ENCODE results near the gene GIMAP4.
A peak's percentile ranks its signal among the peaks of the same experiment; 100 is the strongest.
"Not testable (repeated sequence)": the region's sequence is repeated elsewhere in the genome, so short reads cannot be mapped to it uniquely, and the experiment has no call there.

GIMAP4 gene

DNA sequence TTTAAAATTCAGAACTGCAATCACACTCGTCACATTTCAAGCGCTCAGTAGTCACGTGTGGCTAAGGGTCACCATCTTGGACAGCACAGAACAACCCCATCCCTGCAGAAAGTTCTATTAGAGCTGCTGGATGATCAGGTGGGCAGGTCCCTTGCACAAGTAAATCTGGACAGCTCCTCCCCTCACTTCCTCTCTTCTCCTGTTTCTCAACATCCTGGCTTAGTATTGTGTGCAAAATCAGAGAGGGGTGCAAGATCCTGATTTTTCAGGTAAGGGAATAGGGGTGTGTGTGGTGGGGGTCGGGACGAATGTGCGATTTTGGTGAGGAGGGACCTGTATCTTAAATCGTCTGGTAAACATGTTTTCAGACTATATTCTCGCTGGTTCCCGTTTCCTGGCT lies at the start of gene GIMAP4:
Gene GIMAP4, plus strand, starts transcription at position 222 of the 400 bp plus-strand sequence. CDS start 2,512 bp downstream, outside the sequence.
- H3K9me3 Mint-ChIP-seq: no peaks in the 10 kb centered on the region
- H3K27me3 Mint-ChIP-seq: no peaks in the 10 kb centered on the region
- H3K27ac Mint-ChIP-seq: peak within 1 kb of the TSS; percentile 97
- H3K4me1 Mint-ChIP-seq (ENCODE audit: low read depth): peaks cover 84% of the 10 kb centered on the region
- peaks cover 33% of the 10 kb centered on the region for H3K36me3 Mint-ChIP-seq (ENCODE audit: low read depth)
- peak within 1 kb of the TSS; percentile 93 for H3K4me3 Mint-ChIP-seq

DNA sequence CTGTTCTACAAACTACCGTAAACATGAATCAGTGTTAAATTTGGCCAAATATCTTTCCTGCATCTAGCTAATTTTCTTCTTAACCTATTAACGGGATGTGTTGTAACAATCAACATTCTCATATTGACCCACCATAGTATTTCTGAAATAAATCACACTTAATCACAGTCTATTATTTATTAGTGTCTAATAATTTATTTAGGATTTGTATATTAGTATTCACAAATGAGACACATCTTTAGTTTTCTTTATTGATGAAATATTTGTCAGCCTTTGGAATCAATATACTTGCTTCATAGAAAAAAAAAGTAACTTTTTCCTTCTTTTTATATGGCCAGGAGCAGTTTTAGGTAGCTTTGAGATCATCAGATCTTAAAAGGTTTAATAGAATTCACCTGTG lies 47.9 kb upstream of the GIMAP4 start:
- H3K27ac Mint-ChIP-seq: peak overlapping the region; percentile 99
- no peaks in the 10 kb centered on the region for H3K27me3 Mint-ChIP-seq
- H3K4me1 Mint-ChIP-seq (ENCODE audit: low read depth): peaks cover 52% of the 10 kb centered on the region
- H3K36me3 Mint-ChIP-seq (ENCODE audit: low read depth): peaks cover 21% of the 10 kb centered on the region
- H3K4me3 Mint-ChIP-seq: peak overlapping the region; percentile 97
- no peaks in the 10 kb centered on the region for H3K9me3 Mint-ChIP-seq

DNA sequence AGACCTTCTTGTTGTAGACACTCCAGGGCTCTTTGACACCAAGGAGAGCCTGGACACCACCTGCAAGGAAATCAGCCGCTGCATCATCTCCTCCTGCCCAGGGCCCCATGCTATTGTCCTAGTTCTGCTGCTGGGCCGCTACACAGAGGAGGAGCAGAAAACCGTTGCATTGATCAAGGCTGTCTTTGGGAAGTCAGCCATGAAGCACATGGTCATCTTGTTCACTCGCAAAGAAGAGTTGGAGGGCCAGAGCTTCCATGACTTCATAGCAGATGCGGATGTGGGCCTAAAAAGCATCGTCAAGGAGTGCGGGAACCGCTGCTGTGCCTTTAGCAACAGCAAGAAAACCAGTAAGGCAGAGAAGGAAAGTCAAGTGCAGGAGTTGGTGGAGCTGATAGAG lies 47.0 kb upstream of the GIMAP4 start:
- H3K36me3 Mint-ChIP-seq (ENCODE audit: low read depth): peaks cover 21% of the 10 kb centered on the region
- H3K4me1 Mint-ChIP-seq (ENCODE audit: low read depth): peaks cover 54% of the 10 kb centered on the region
- H3K9me3 Mint-ChIP-seq: peaks cover 2% of the 10 kb centered on the region
- H3K27me3 Mint-ChIP-seq: no peaks in the 10 kb centered on the region
- H3K4me3 Mint-ChIP-seq: peak overlapping the region; percentile 97
- peak overlapping the region; percentile 99 for H3K27ac Mint-ChIP-seq

DNA sequence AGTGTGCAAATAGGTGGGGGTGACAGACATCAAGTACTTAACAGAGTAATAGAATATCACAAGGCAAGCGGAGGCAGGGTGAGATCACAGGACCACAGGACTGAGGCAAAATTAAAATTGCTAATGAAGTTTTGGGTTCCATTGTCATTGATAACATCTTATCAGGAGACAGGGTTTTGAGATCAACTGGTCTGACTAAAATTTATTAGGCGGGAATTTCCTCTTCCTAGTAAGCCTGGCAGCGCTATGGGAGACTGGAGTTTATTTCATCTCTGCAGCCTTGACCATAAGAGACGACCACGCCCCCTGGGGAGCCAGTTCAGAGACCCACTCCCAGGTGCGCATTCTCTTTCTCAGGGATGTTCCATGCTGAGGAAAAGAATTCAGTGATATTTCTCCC lies 44.3 kb upstream of the GIMAP4 start:
- Mint-ChIP-seq H3K27ac (peak overlapping the region; percentile 84), H3K36me3 (ENCODE audit: low read depth) (peaks cover 21% of the 10 kb centered on the region), H3K4me1 (ENCODE audit: low read depth) (peaks cover 71% of the 10 kb centered on the region)
- H3K9me3 Mint-ChIP-seq, H3K27me3 Mint-ChIP-seq, H3K4me3 Mint-ChIP-seq: not testable (repeated sequence)

DNA sequence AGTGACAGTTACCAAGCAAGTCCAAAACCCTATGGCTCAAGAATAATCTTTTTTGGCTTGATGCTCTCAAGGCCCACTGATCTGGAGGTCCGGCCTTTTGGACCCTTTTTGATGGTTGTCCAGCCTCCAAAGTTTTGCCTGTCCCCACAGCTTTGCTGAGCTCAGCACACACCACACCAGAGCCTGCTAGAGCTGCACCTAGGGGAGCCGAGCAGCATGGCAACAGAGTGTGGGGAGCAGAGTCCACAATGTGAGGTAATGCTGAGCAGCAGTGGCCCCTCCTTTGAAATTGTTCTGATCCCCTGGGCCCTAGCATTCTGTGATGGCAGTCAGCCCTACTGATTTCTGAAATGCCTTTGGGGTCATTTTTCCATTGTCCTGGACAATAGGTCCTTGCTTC lies 43.2 kb upstream of the GIMAP4 start:
- Mint-ChIP-seq H3K9me3 (peaks cover 14% of the 10 kb centered on the region), H3K4me1 (ENCODE audit: low read depth) (peaks cover 76% of the 10 kb centered on the region), H3K36me3 (ENCODE audit: low read depth) (peaks cover 32% of the 10 kb centered on the region), H3K27ac (peak overlapping the region; percentile 84), H3K27me3 (no peaks in the 10 kb centered on the region), H3K4me3 (peak overlapping the region; percentile 17)

DNA sequence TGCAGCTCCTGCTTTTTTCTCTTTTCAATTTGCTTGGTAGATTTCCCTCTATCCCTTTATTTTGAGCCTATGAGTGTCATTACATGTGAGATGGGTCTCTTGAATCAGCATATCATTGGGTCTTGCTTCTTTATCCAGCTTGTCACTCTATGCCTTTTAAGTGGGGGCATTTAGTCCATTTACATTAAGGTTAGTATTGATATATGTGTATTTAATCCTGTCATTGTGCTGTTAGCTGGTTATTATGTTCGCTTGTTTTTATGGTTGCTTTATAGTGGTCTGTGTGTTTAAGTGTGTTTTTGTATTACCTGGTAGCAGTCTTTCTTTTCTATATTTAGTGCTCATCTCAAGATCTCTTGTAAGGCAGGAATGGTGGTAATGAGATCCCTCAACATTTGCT lies 35.5 kb upstream of the GIMAP4 start:
- H3K27ac Mint-ChIP-seq: no peak overlapping the region
- peaks cover 23% of the 10 kb centered on the region for H3K4me1 Mint-ChIP-seq (ENCODE audit: low read depth)
- H3K9me3 Mint-ChIP-seq: peaks cover 57% of the 10 kb centered on the region
- H3K36me3 Mint-ChIP-seq (ENCODE audit: low read depth): peaks cover 38% of the 10 kb centered on the region
- no peak overlapping the region for H3K4me3 Mint-ChIP-seq
- H3K27me3 Mint-ChIP-seq: no peaks in the 10 kb centered on the region

DNA sequence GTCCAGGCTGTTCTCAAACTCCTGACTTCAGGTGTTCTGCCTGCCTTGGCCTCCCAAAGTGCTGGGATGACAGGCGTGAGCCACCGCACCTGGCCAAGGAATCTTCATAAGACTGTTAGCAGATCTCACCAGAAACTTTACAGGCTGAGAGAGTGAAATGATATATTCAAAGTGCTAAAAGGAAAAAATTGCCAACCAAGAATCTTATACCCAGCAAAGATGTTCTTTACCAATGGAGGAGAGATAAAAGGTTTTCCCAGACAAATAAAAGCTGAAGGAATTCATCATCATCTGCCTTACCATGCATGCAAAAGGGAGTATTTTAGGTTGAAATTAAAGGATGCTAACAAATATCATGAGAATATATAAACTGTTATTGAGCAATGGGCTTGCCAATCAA lies 28.9 kb upstream of the GIMAP4 start:
- Mint-ChIP-seq H3K27me3 (no peaks in the 10 kb centered on the region), H3K9me3 (peaks cover 51% of the 10 kb centered on the region), H3K27ac (no peak overlapping the region), H3K4me3 (no peak overlapping the region), H3K36me3 (ENCODE audit: low read depth) (peaks cover 33% of the 10 kb centered on the region), H3K4me1 (ENCODE audit: low read depth) (no peaks in the 10 kb centered on the region)

DNA sequence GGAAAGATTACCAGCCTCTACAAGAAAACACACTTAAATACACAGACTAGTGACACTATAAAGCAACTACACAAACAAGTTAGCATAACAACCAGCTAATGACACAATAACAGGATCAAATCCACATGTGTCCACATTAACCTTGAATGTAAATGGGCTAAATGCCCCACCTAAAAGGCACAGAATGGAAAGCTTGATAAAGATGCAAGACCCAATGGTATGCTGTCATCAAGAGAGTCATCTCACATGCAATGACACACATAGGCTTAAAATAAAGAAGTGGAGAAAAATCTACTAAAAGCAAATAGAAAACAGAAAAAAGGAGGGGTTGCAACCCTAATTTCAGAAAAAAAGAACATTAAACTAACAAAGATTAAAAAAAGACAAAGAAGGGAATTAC lies 14.0 kb upstream of the GIMAP4 start:
- peaks cover 10% of the 10 kb centered on the region for H3K36me3 Mint-ChIP-seq (ENCODE audit: low read depth)
- H3K4me1 Mint-ChIP-seq (ENCODE audit: low read depth): peaks cover 54% of the 10 kb centered on the region
- H3K27ac Mint-ChIP-seq: peak overlapping the region; percentile 72
- H3K9me3 Mint-ChIP-seq: peaks cover 21% of the 10 kb centered on the region
- H3K27me3 Mint-ChIP-seq: no peaks in the 10 kb centered on the region
- no peak overlapping the region for H3K4me3 Mint-ChIP-seq

DNA sequence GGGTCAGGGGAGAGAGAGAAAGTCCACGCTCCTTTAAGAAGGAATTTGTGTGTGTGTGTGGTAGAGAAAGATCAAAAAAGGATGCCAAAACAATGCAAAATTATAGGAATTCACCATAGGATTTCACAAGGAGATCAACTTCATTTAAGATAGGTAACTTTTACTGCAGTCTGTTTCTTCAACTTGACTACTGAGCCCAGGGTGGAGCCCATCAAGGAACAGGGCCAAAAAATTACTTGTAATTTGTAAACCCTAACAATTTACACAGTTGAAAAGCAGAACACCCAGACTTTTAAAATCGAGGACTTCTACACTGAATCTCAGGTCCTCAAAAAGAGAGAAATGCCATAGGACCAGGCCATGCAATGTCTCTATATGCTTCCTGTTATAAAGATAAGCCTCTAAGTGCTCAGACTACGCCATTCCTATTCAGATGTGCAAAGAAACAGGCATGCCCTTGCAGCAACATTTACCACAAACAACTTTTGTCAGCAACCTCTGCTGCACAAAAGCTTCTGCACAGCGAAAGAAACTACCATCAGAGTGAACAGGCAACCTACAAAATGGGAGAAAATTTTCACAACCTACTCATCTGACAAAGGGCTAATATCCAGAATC lies 10.6 kb upstream of the GIMAP4 start:
- peaks cover 60% of the 10 kb centered on the region for H3K4me1 Mint-ChIP-seq (ENCODE audit: low read depth)
- H3K9me3 Mint-ChIP-seq: peaks cover 37% of the 10 kb centered on the region
- H3K36me3 Mint-ChIP-seq (ENCODE audit: low read depth): peaks cover 25% of the 10 kb centered on the region
- H3K27me3 Mint-ChIP-seq: no peaks in the 10 kb centered on the region
- peak overlapping the region; percentile 66 for H3K4me3 Mint-ChIP-seq
- H3K27ac Mint-ChIP-seq: peak overlapping the region; percentile 91

DNA sequence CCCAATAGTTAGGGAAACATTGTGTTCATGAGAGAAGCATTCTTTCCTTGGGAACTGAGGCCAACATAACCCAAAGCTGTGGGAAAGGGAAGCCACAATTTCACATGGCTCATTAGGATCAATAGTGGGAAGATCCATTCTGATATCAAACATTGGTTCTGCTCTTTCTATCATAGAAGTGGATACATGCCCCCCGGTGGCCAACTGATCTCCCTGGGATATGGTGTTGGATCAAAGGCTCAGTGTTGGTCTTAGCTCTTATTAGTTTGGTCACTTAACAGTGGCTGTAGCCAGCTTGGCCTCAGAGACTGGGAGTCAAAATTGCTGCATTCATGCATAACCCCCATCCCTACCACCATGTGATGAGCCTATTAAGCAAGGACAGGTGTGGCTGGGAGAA lies 6.7 kb upstream of the GIMAP4 start:
- Mint-ChIP-seq H3K4me3 (no peak overlapping the region), H3K27ac (peak overlapping the region; percentile 13), H3K27me3 (no peaks in the 10 kb centered on the region), H3K36me3 (ENCODE audit: low read depth) (peaks cover 17% of the 10 kb centered on the region), H3K9me3 (peaks cover 19% of the 10 kb centered on the region), H3K4me1 (ENCODE audit: low read depth) (peaks cover 62% of the 10 kb centered on the region)

DNA sequence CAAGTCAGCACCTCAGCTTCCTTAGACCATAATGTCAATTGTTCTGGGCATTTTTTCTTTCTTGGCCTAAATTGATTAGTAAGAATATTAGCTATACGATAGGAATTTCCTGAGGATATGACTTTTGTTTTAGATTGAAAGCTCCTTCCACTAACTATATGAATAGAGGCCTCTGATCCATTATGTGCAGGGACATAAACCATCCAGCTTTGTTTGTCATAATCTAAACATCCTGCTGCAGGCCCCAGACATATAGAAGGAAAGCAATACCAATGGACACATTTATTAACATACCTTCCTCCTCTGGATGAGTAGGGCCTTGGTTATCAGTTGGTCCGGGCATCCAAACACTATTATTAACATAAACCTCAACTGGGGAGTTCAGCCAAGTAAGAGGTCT lies 4.3 kb upstream of the GIMAP4 start:
- Mint-ChIP-seq H3K27me3 (no peaks in the 10 kb centered on the region), H3K36me3 (ENCODE audit: low read depth) (peaks cover 17% of the 10 kb centered on the region), H3K27ac (peak overlapping the region; percentile 87), H3K4me3 (peak overlapping the region; percentile 68), H3K9me3 (peaks cover 16% of the 10 kb centered on the region), H3K4me1 (ENCODE audit: low read depth) (peaks cover 72% of the 10 kb centered on the region)

DNA sequence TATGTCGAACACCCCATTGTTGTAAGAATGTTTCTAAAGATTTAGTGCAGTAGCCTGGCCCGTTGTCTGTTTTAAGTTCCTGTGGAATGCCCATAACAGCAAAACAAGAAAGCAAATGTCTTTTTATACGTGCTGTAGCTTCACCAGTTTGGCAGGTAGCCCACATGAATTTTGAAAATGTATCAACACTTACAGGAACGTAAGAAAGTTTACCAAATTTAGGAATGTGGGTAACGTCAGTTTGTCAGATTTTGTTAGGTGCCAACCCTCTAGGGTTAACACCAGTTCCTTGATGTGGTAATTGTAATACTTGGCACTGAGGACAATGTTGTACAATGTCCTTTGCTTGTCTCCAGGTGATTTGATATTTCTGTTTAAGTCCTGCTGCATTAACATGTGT lies 3.2 kb upstream of the GIMAP4 start:
- peak overlapping the region; percentile 87 for H3K27ac Mint-ChIP-seq
- H3K4me3 Mint-ChIP-seq: peak overlapping the region; percentile 68
- H3K36me3 Mint-ChIP-seq (ENCODE audit: low read depth): peaks cover 20% of the 10 kb centered on the region
- no peaks in the 10 kb centered on the region for H3K27me3 Mint-ChIP-seq
- peaks cover 16% of the 10 kb centered on the region for H3K9me3 Mint-ChIP-seq
- peaks cover 71% of the 10 kb centered on the region for H3K4me1 Mint-ChIP-seq (ENCODE audit: low read depth)

DNA sequence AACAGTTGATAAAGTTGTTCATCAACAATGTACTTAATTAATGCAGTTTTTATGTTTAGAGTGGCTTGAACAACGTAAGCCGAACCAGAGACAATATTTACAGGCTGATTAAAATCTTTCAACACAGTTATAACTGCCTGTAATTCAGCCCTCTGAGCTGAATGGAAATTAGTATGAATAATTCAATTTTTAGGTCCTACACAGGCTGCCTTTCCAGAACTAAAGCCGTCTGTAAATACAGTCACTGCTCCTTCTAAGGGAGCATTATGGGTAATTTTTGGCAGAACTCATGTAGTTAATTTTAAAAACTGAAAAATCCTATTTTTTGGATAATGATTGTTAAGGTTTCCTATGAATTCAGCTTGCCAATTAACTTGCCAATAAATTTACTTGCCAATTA lies 2.6 kb upstream of the GIMAP4 start:
- Mint-ChIP-seq H3K36me3 (ENCODE audit: low read depth) (peaks cover 22% of the 10 kb centered on the region), H3K4me3 (peak overlapping the region; percentile 68), H3K27me3 (no peaks in the 10 kb centered on the region), H3K27ac (peak overlapping the region; percentile 87), H3K9me3 (peaks cover 13% of the 10 kb centered on the region), H3K4me1 (ENCODE audit: low read depth) (peaks cover 77% of the 10 kb centered on the region)

DNA sequence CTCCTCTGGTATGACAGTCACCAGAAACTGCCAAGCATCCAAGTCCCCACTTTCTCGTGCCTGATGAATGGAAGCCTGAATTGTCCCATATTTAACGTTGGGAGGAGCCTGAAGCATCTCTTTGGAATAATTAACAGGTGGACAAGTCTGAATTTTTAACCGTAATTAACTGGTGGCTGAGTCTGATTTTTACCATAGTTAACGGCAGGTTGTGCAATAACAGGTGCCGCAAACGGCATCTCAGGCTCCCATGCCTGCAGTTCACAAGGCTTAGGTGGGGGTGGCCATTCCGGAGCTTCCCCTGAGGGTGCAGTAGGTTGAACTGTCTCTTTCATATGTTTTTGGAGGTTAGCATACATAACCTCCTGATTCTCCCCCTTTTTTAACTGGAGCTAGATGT lies 2.0 kb upstream of the GIMAP4 start:
- Mint-ChIP-seq H3K4me3 (peak overlapping the region; percentile 47), H3K9me3 (peaks cover 8% of the 10 kb centered on the region), H3K27ac (peak overlapping the region; percentile 88), H3K4me1 (ENCODE audit: low read depth) (peaks cover 84% of the 10 kb centered on the region), H3K27me3 (no peaks in the 10 kb centered on the region), H3K36me3 (ENCODE audit: low read depth) (peaks cover 21% of the 10 kb centered on the region)

DNA sequence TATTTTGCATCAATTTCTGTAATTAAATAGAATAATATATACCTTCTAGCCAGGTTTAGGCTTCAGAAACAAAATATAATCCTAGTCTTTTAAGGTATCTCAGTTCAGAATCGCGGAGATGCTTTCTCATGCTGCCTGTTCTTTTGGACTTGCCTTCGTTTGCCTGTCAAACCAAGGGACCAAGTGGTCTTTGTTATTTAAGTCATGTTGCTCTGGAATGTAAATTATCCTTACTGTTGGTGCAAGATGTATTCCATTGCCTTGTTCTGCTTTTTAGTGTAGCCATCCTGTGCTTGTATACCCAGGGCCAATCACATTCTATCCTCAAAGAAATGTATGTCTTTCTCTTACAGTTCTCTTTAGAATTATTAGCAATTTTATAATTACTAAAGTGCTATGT lies 1.1 kb upstream of the GIMAP4 start:
- H3K9me3 Mint-ChIP-seq: no peaks in the 10 kb centered on the region
- H3K4me3 Mint-ChIP-seq: peak overlapping the region; percentile 93
- peaks cover 23% of the 10 kb centered on the region for H3K36me3 Mint-ChIP-seq (ENCODE audit: low read depth)
- H3K27me3 Mint-ChIP-seq: no peaks in the 10 kb centered on the region
- peak overlapping the region; percentile 97 for H3K27ac Mint-ChIP-seq
- peaks cover 89% of the 10 kb centered on the region for H3K4me1 Mint-ChIP-seq (ENCODE audit: low read depth)

DNA sequence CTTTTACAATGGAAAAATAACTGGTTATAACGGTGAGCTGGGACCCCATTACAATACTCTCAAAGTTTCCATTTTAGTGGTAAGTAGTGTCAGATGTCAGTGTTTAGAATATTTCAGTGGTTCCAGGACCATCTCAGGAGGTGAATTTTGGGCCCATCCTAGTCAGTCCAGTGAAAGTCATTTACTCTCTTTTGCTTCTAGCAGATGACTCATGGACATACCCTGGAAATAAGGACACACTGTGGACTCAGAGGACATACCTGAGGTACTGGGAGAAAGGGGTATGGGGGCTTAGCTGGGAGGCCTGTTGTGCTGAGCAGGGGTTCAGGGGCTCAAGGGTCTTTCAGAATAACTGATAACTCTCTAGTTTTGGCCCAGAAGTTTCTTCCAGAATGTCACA lies 618 bp upstream of the GIMAP4 start:
- Mint-ChIP-seq H3K27me3 (no peaks in the 10 kb centered on the region), H3K4me3 (peak overlapping the region; percentile 93), H3K9me3 (no peaks in the 10 kb centered on the region), H3K36me3 (ENCODE audit: low read depth) (peaks cover 27% of the 10 kb centered on the region), H3K4me1 (ENCODE audit: low read depth) (peaks cover 88% of the 10 kb centered on the region), H3K27ac (peak overlapping the region; percentile 97)

All from stimulated activated naive CD8-positive, alpha-beta T cell treated with anti-CD3 and anti-CD28 coated beads, Interleukin-15, Interleukin-2, amounts not matched to agents 100 ng/mL and 50 ng/mL, for 24 hours (primary cell).